ENCODE measurements around the gene CCDC107.

CCDC107 gene

GRCh38 chr9:35700031-35700430 lies 41.9 kb downstream of the CCDC107 start:
- in situ Hi-C loops (cut with HindIII; ENCODE audit: low sequenced_read_pairs) = no loop called here

DNA sequence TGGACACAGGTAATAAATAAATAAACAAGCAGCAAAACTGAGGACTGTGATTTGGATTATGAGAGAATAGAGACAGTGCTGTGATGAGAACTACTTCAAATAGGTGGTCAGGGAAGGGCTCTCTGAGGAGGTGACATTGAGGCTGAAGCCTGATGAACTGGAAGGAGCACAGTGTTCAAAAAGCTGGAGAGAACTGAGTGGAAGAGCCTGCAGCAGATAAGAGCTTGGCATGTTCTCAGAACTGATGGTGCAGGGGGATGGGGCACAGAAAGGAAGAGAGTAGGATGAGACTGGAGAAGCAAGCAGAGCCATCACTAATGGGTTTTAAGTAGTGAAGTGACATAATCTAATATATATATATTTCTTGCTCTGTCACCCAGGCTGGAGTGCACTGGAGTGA lies 42.9 kb downstream of the CCDC107 start:
- in situ Hi-C loops (cut with HindIII; ENCODE audit: low sequenced_read_pairs) = no loop called here

- in situ Hi-C loops (cut with HindIII; ENCODE audit: low sequenced_read_pairs) = no loop called here
These were observed 44.6 kb downstream of the CCDC107 start for GRCh38 chr9:35702696-35703095.

GRCh38 chr9:35703906-35704672 lies 46.0 kb downstream of the CCDC107 start:
- in situ Hi-C loops (cut with HindIII; ENCODE audit: low sequenced_read_pairs) = no loop called here

- in situ Hi-C loops (cut with HindIII; ENCODE audit: low sequenced_read_pairs) = no loop called here
These were observed 47.3 kb downstream of the CCDC107 start for GRCh38 chr9:35705372-35705771.

- in situ Hi-C loops (cut with HindIII; ENCODE audit: low sequenced_read_pairs) = no loop called here
These were observed 47.8 kb downstream of the CCDC107 start for GRCh38 chr9:35705836-35706430.

- in situ Hi-C loops (cut with HindIII; ENCODE audit: low sequenced_read_pairs) = no loop called here
These were observed 48.9 kb downstream of the CCDC107 start for GRCh38 chr9:35706951-35707350.

DNA sequence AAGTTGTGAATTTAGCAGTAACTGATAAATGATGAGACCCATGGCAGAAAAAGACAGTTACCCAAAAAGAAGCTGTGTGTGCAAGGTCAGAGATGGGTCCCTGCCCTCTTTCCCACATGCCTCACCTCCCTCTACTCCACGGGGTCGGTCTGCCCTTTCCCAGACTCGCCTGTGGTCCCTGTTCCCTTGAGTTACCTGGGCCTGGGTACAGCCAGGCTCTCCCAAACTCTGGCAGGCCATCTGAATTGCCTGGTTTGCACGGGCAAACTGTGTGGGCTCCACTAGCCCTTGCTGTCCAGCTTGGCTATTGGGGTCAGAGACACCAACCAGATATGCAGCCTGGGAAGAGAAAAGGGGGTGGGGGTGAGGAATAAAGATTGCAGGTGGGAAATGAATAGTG lies 50.1 kb downstream of the CCDC107 start:
- in situ Hi-C loops (cut with HindIII; ENCODE audit: low sequenced_read_pairs) = no loop called here

DNA sequence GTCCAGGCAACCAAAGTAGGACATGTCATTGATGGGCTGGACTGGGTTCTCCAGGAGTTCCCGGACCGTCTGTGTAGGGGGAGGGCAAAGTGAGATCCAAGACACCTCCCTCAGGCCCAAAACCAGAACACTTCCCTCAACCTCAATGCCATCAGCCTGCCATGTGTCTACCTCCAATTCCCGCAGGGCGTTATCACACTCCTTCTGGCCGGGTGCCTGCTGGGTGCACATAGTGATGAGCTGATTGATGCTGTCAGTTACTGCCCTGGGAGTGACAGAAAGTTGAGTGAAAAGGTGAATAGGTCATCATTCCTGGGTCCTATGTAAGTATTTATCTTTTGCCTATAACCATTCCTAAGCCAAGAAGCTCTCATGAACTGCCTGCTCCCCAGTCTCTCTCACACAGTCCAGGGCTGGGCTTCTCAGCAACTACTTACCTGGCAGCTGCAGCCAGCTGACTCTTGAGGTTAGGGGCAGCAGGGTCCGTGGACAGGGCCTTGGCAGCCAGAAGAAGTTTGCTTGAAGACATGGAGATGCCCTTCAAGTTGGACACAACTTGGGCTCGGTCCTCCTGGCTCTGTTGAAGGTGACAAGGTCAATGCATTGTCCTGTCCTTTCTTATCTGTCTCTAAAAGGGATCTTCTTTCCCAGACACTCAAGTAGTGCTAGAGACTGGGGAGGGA lies 52.9 kb downstream of the CCDC107 start:
- in situ Hi-C loops (cut with HindIII; ENCODE audit: low sequenced_read_pairs) = loop anchor here (5.0 kb wide), 1 partner anchor 64 kb away; no protein-coding TSS in a partner anchor
